Measurements from ENCODE around the gene RFLNA.
A peak's percentile ranks its signal among the peaks of the same experiment; 100 is the strongest.
"Not testable (repeated sequence)": the region's sequence is repeated elsewhere in the genome, so short reads cannot be mapped to it uniquely, and the experiment has no call there.

Gene RFLNA

DNA sequence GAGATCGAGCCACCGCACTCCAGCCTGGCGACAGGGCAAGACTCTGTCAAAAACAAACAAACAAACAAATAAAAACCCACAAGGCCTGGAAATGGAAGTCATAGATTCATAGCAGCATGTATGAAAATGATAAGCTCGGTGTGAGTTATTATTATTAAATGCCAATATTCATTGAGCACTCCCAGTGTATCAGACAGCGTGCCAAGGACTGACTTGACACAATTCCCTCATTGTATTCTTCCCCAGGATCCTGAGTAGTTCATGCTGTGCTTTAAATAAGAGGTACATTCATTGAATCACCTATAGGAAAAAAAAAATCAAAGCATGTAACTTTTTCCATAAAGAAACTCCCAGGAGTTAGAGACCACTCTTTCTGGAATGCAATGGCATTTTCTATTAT is 12.6 kb upstream of the RFLNA start:
- no peak for DNase-seq (ENCODE audit: low spot score)

DNA sequence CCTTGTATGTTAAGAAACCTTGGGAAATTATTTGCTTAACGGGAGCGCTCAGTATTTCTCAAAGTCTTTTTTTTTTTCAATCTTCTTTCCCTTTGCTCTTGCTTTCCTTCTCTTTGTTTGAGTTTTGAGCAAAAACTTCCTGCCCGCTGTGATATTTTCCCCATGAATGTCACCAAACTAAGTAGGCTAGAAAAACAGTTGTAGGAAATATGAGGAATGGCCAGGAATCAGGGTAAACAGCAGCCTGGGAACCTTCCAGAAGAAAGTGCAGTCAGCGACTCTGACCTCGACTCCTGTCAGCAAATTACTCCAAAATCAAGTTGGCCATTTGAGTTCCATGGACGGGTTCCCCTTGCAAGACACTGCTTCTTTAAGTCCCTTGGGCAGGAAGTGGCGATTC is 11.6 kb upstream of the RFLNA start:
- DNase-seq (ENCODE audit: low spot score): no peak

GRCh38 chr12:124284368-124284767 is 10.5 kb upstream of the RFLNA start:
- DNase-seq (ENCODE audit: low spot score): no peak

GRCh38 chr12:124286414-124286813 is 8.5 kb upstream of the RFLNA start:
- DNase-seq (ENCODE audit: low spot score): no peak

- no peak for DNase-seq (ENCODE audit: low spot score)
These were observed 7.9 kb upstream of the RFLNA start for GRCh38 chr12:124286971-124287370.

DNA sequence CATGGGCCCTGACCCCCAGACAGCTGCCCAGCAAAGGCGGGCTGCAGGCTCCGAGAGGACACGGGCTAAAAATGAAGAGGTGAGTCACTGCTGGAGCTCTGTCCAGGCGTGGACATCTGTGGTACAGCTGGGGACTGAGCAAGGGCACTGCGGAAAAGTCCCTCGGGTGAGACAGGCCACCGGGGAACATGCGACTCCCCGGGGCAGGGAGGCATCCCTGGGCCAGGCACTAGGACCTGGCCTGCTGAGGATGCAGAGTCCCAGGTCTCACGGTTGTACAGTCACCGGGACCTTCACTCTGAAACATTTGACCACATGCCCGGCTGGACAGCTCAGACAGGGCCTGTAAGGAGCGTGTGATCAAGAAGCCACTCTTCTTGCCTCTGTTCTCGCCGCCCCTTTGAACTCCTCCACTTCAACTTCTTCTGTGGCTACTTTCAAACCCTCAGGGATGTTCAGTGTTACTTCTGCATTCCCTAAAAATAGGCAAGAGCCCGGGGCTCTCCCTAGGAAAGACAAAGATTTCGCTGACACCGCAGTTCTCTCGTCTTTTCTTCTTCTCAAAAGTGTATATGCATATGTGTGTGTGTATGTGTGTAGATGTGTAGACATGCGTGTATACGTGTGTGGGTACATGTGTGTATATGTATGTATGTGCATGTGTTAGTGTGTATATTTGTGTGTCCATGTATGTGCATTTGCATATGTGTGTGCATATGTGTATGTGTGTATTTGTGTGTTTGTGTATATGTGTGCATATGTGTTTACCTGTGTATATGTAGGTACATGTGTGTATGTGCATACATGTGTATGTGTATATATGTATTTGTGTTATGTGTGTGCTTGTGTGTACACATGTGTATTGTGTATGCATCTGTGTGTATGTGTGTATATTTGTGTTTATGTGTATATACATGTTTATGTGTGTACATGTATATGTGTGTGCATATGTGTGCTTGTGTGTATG is 5.0 kb upstream of the RFLNA start:
- peak; percentile 77 for DNase-seq (ENCODE audit: low spot score)

- no peak for DNase-seq (ENCODE audit: low spot score)
These were observed 2.5 kb upstream of the RFLNA start for GRCh38 chr12:124292385-124292784.

DNA sequence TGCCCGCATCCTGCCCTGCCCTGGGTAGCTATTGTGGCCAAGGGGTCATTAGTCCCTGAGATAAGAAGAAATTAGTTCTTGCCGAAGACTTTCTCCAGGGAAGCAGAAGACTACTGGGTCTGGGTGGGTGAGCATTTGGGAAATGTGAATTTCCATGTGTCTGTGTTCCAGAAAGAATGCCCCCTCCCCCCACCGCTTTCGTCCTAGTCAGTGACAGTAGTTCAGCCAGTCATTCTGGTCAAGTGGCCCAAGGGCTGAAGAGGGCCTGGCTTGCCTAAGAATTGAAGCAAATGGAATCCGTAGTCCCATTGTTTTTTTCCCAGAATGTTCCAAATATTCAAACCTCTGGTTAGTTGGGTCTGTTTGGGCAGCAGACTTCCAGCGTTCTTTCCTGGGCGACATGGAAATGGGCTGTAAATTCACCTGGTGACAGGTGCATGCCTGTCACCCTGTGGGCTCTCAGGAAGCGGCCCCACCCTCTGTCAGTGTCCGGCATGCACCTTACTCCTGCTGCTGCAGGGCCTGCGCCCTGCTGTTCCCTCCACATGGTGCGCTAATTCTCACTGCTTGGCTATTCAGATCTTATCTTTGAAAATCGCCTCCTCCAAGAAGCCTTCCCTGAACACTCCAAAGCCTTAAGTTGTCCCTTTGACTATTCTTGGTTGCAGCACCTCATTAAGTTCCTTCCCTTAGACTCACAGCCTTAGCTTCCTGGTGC is 1.4 kb upstream of the RFLNA start:
- no peak for DNase-seq (ENCODE audit: low spot score)

- DNase-seq (ENCODE audit: low spot score): no peak
These were observed 652 bp downstream of the RFLNA start for GRCh38 chr12:124295431-124296058.

DNA sequence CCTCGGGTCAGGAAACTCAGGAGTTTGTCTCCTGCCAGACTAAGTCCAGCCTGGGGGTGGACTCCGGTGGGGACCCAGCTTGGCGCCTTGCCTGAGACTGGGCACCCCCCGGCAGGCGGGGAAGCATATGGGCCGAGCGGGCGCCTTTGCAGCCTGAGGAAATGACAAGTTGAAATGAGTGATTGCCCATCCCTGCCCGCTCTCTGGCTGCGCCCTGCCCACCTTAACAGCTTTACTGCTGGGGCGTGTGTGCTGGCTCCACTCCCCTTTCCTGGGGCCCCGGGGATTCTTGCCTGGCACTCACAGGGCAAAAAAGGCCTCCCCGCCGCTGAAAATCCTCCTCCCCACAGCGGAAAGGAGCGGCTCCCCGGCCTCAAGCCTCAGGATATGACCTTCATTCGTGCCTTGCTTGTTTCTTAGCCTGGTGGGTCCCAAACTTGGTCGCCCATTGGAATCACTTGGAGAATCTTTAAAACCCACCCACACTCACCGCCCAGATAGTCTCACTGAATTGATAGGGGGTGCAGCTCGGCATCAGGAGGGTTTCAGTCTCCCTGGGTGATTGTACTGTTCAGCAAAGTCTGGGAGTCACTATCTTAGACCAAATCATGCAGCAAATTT is 1.5 kb downstream of the RFLNA start:
- DNase-seq (ENCODE audit: low spot score): peak; percentile 24

DNA sequence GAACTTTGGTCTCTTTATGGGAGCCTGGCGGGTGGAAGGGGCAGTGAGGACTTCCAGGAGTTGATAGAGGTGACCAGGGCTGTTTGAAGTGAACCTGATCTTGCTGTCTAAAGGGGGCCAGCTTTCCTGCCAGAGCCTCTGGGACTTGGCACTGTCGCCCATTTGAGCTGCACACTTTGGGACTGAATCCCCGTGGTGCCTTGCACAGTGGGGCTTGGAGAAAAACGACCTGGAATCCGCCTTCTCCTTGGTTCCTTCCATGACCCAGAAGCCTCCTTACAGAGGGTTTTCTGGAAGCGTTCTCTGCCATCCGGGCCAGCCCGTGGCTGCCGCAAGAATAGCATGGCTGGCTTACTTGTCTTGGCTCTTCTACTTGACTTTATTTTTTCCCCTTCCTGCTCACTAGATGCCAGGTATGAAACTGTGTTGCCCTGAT is 2.0 kb downstream of the RFLNA start:
- DNase-seq (ENCODE audit: low spot score): peak; percentile 31

GRCh38 chr12:124297389-124297788 is 2.5 kb downstream of the RFLNA start:
- no peak for DNase-seq (ENCODE audit: low spot score)

- no peak for DNase-seq (ENCODE audit: low spot score)
These were observed 3.0 kb downstream of the RFLNA start for GRCh38 chr12:124297856-124298255.

- DNase-seq (ENCODE audit: low spot score): no peak
These were observed 4.0 kb downstream of the RFLNA start for GRCh38 chr12:124298685-124299410.

GRCh38 chr12:124299628-124300388 is 4.9 kb downstream of the RFLNA start:
- no peak for DNase-seq (ENCODE audit: low spot score)

DNA sequence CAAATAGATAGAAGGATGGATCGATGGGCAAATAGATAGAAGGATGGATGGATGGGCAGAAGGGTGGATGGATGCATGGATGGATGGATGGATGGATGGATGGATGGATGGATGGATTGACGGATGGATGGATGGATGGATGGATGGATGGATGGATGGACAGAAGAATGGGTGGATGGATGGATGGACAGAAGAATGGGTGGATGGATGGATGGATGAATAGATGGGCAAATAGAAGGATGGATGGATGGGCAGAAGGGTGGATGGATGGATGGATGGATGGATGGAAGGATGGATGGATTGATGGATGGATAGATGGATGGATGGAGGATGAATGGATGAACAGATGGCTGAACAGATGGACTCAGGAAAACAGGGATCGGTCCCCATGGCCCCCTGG is 5.8 kb downstream of the RFLNA start:
- DNase-seq (ENCODE audit: low spot score): not testable (repeated sequence)

DNA sequence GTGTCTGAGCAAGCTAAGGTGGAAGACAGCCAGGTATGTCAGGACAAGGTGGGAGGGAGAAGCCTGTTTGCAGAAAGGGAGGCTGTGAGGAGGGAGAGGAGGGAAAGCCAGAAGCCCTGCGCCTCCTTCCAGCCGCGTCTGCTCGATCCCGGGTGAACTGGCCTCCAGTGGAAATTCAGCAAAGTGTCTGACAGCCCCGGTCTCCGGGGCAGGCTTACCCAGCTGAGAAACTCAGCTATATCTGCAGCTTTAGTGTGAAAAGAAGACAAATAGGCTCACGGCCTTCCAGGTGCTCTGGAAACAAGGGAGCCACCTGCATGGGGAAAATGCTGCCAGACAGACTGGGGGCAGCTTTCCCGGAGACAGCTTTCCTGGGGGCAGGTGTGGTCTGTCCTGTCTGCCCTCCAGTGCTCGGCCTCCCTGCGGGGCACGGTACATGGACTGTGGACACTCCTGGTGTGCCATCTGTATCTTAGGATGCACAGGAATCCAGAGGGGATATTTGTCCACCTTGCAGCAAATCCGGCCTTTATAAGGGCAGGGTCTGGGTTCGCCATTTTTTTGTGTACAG is 6.3 kb downstream of the RFLNA start:
- no peak for DNase-seq (ENCODE audit: low spot score)

- no peak for DNase-seq (ENCODE audit: low spot score)
These were observed 7.4 kb downstream of the RFLNA start for GRCh38 chr12:124302241-124302806.

DNA sequence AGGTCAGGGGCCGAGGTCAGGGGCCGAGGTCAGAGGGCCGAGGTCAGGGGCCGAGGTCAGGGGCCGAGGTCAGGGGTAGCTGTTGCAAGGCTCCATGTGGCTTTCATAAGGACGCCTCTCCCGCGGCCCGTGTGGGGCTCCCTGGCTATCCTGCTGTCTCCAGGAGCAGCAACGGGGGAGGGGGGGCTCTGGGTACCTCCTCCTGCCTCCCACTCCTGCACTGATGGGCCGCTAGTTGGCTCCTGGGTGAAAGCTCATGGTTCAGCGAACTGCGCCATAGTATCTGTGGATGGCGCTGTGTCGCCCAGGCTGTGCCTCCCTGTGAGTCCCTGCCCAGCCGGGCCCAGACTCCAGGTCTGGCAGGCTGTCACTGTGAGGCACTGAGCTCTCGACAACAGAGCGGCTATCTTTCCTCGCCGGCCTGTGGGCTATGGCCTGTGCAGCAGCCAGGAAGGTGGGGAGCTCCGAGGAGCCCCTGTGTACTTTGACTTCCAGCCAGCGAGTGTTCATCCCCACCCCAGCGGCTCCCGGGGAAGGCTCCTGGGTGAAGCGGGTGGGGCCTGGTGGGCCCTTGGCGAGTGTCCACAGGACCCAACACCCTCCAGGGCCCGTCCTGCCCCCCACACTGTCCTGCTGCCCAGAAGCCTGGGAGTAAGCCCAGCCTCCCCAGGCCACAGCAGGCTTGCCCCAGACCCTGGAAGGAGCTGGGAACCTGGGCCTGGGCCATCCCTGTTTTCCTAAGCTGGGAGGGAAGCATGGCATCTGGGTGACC is 8.1 kb downstream of the RFLNA start:
- DNase-seq (ENCODE audit: low spot score): no peak
